ENCODE data around the gene PLCD3.

GRCh38 chr17:45155483-45155882 is 23.2 kb upstream of the PLCD3 start:
- TF ChIP-seq POLR2A (IDR thresholded peaks at IDR 0.05; ENCODE audit: low read length) (peak; percentile 12), GATA1 (IDR thresholded peaks at IDR 0.05; ENCODE audit: low read depth, low read length) (no peak)
